Measurements from ENCODE around the gene FBRSL1. TPM values are rescaled to one million over a fixed set of nuclear protein-coding genes. Genes with fewer than 3 reads are reported as not detected.
A peak's percentile ranks its signal among the peaks of the same experiment; 100 is the strongest.
"Not testable (repeated sequence)": the region's sequence is repeated elsewhere in the genome, so short reads cannot be mapped to it uniquely, and the experiment has no call there.

FBRSL1 gene
- total and polyA plus RNA-seq, 9 of the 15 experiments (the other 6 are each of a cell fraction or from before 2014, with no cell fraction given): 0.24 to 129 (median 7.3) TPM

DNA sequence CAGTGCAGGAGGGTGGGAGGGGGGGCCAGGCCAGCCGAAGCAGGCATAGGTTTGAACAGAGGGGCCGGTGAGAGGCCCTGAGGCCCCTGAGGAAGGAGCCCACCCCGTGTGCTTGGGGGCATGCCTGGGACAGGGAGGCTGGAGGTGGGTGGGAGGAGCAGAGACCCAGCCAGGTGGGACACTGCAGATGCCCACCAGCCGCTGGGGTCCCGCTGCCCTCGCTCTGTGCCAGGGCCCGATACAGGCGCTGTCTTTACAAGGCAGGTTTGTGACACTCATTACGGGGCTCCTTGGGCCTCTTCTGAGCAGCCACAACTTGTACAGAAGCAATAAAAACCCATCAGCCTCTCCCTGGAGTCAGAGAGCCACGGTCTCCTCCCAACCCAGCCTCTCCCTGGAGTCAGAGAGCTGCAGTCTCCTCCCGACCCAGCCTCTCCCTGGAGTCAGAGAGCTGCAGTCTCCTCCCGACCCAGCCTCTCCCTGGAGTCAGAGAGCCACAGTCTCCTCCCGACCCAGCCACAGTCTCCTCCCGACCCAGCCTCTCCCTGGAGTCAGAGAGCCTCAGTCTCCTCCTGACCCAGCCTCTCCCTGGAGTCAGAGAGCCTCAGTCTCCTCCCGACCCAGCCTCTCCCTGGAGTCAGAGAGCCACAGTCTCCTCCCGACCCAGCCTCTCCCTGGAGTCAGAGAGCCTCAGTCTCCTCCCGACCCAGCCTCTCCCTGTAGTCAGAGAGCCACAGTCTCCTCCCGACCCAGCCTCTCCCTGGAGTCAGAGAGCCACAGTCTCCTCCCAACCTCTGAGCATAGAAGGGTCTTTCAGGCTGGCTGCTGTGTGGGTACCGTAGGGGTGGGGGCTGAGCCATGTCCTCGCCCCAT is 43.0 kb downstream of the FBRSL1 start:
- H3K4me1 ChIP-seq (replicated peaks in 1 of 2; ENCODE audit: control insufficient read depth in 2 of 2, insufficient read depth in 2 of 2, low read length in 2 of 2): peaks cover 0 to 49% of the 10 kb centered on the region in 2 experiments; a peak in 2 of 5 replicates
- H3K9me1 ChIP-seq (ENCODE audit: control insufficient read depth, insufficient read depth, low read length); intact Hi-C loops (cut with micrococcal nuclease); BruUV-seq (replicated peaks); H3K27me3 ChIP-seq (ENCODE audit: control insufficient read depth in 2 of 2, insufficient read depth in 2 of 2, low read length in 2 of 2); in situ Hi-C loops (cut with MboI); H3K79me2 ChIP-seq (ENCODE audit: control insufficient read depth, insufficient read depth, low read length); H3K27ac ChIP-seq (ENCODE audit: extremely low read depth, low read depth, low read length); CTCF ChIA-PET (ENCODE audit: low intra/inter-chr PET ratio); DNase-seq (ENCODE audit: extremely low read depth in 1 of 4, low spot score in 3 of 4); FAIRE-seq; H3K4me3 ChIP-seq; H3K36me3 ChIP-seq (ENCODE audit: control insufficient read depth, insufficient read depth, low read length); H4K20me1 ChIP-seq (replicated peaks; ENCODE audit: control insufficient read depth, insufficient read depth, low read length); H2AFZ ChIP-seq (ENCODE audit: low read depth, low read length); H3K4me2 ChIP-seq (ENCODE audit: insufficient read depth, low read length); H3K9ac ChIP-seq (ENCODE audit: insufficient read depth in 1 of 2, low read depth in 2 of 2, low read length in 2 of 2); ATAC-seq; POLR2A ChIA-PET: not testable (repeated sequence)
- 56% methylated on average over 14 of the region's 20 CpGs for WGBS (ENCODE audit: insufficient coverage, low coverage, missing lambda C conversion rate)
- H3K9me3 ChIP-seq (replicated peaks; ENCODE audit: control insufficient read depth, insufficient read depth, low read depth, low read length): peaks cover 13% of the 10 kb centered on the region

DNA sequence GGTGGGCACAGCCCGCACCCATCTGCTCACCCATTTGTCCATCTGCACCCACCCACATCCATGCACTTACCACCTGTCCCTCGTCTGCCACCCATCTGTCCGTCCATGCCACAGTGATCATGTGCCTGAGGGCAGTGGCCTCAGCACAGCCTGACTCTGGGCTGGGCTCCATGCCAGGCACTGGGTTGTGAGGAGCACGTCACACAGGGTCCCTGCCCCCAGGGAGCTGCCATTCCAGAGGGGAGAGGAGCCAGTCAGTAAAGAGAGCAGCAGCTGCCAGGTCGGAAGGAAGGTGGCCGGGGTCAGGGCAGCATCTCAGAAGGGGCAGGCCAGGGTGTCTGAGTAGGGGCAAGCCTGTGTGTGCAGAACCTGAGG is 43.6 kb downstream of the FBRSL1 start:
- no peak for ATAC-seq
- H3K27me3 ChIP-seq (ENCODE audit: control insufficient read depth in 2 of 2, insufficient read depth in 2 of 2, low read length in 2 of 2): no peaks in the 10 kb centered on the region; a peak in 1 of 5 replicates
- ChIA-PET CTCF (ENCODE audit: low intra/inter-chr PET ratio) (no interaction called here), POLR2A (no interaction called here)
- H3K36me3 ChIP-seq (ENCODE audit: control insufficient read depth, insufficient read depth, low read length): no peaks in the 10 kb centered on the region; the same call in 2 of the 3 replicates
- in situ Hi-C loops (cut with MboI): no loop called here
- no peaks in the 10 kb centered on the region for H3K9me1 ChIP-seq (ENCODE audit: control insufficient read depth, insufficient read depth, low read length)
- H2AFZ ChIP-seq (ENCODE audit: low read depth, low read length): no peak overlapping the region
- WGBS (ENCODE audit: insufficient coverage, low coverage, missing lambda C conversion rate): 69% methylated on average over 5 of the region's 6 CpGs
- intact Hi-C loops (cut with micrococcal nuclease): no loop called here
- H3K9ac ChIP-seq (ENCODE audit: insufficient read depth in 1 of 2, low read depth in 2 of 2, low read length in 2 of 2): no peak overlapping the region
- no peaks in the 10 kb centered on the region; the same call in 1 of the 2 replicates for H4K20me1 ChIP-seq (replicated peaks; ENCODE audit: control insufficient read depth, insufficient read depth, low read length)
- H3K4me3 ChIP-seq: no peak overlapping the region
- H3K4me2 ChIP-seq (ENCODE audit: insufficient read depth, low read length): no peak overlapping the region
- FAIRE-seq: no peak
- H3K27ac ChIP-seq (ENCODE audit: extremely low read depth, low read depth, low read length): no peak overlapping the region
- H3K4me1 ChIP-seq (replicated peaks in 1 of 2; ENCODE audit: control insufficient read depth in 2 of 2, insufficient read depth in 2 of 2, low read length in 2 of 2): peaks cover 0 to 54% of the 10 kb centered on the region in 2 experiments; a peak in 3 of 5 replicates
- H3K79me2 ChIP-seq (ENCODE audit: control insufficient read depth, insufficient read depth, low read length): no peaks in the 10 kb centered on the region
- TF ChIP-seq ZNF436 (CRISPR knock-in tag; IDR thresholded peaks at IDR 0.05): no peak
- TF ChIP-seq CREBBP (IDR thresholded peaks at IDR 0.05; ENCODE audit: low read depth, low read length): no peak
- no peak for TF ChIP-seq PKNOX1 (IDR thresholded peaks at IDR 0.05)
- peak; percentile 53; the same call in 1 of the 2 replicates for TF ChIP-seq POLR2G (IDR thresholded peaks at IDR 0.05; ENCODE audit: low read depth, low read length)
- BruUV-seq (replicated peaks): no TSS peak
- no peak for DNase-seq (ENCODE audit: extremely low read depth in 1 of 4, low spot score in 3 of 4)
- peaks cover 13% of the 10 kb centered on the region for H3K9me3 ChIP-seq (replicated peaks; ENCODE audit: control insufficient read depth, insufficient read depth, low read depth, low read length)
